ENCODE measurements around the gene CCDC8.

- no peak for TF ChIP-seq EP300 (IDR thresholded peaks at IDR 0.05)
- TF ChIP-seq CTCF (IDR thresholded peaks at IDR 0.05): no peak
- no peak for TF ChIP-seq POLR2AphosphoS5 (IDR thresholded peaks at IDR 0.05)
Observed at GRCh38 chr19:46411925-46412649, 1.3 kb downstream of the CCDC8 start.

Measured in upper lobe of left lung (tissue), 4 donors.